HG03457 (cell line): ENCODE results near the gene RHOH.
A peak's percentile ranks its signal among the peaks of the same experiment; 100 is the strongest.
"Not testable (repeated sequence)": the region's sequence is repeated elsewhere in the genome, so short reads cannot be mapped to it uniquely, and the experiment has no call there.

Experiments used
- ATAC-seq: cut with Tn5 transposase; IDR thresholded peaks from one replicate; pipeline ENCODE4 v1.9.1; 2021; ENCODE audit warnings: moderate number of reproducible peaks; ENCODE audit not compliant: unreplicated experiment

The RHOH gene, protein sequence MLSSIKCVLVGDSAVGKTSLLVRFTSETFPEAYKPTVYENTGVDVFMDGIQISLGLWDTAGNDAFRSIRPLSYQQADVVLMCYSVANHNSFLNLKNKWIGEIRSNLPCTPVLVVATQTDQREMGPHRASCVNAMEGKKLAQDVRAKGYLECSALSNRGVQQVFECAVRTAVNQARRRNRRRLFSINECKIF

DNA sequence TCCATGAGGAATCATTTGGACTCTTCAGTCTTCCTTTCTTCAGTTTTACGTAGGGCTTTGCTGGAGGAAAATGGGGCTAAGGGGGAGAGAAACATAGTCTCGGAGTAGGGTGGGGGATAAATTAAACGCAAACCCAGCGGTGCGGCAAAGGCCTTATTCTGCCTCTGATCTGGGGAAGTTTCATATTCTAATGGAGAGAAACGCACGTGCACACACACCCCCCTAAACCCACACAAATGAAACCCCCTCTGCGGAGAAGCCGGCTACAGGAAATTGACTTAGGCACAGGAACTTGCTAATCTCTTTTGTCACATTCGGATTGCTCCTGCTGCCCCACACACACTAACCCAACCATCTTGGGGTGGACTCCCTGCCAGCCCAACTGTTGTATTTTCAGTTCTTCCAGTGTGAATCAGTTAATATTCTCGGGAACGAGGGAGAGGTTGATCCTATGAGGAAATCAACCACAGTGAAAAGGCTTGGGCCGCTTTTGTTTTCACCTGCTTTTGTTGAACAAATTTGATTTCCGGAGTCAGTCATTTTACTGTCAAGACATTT lies at the start of gene RHOH:
TSS of gene RHOH (plus strand) at position 308 of the 558 bp plus-strand sequence. CDS start 46,356 bp downstream, outside the sequence.
- ATAC-seq, result no peak

GRCh38 chr4:40147490-40147889 lies 49.3 kb upstream of the RHOH start:
- ATAC-seq, result not testable (repeated sequence)

DNA sequence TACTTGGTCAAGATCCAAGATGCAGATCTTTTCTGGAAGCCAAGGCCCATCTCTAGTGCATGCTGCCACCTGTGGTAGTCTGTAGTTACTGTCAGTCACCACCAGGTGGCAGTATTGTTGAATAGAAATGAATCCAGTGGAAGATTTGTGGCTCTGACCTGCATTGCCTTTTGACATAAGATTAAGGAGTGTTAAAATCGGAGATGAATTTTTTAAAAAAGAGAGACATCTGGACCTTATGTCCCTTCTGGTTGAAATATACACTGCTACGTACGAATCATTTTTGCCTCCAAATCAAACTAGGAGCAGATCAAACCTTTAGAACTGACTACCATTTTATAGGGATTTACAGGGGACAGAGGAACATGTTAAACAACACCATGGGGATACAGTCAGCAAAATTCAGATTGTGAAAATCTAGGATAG lies 46.9 kb upstream of the RHOH start:
- no peak for ATAC-seq

DNA sequence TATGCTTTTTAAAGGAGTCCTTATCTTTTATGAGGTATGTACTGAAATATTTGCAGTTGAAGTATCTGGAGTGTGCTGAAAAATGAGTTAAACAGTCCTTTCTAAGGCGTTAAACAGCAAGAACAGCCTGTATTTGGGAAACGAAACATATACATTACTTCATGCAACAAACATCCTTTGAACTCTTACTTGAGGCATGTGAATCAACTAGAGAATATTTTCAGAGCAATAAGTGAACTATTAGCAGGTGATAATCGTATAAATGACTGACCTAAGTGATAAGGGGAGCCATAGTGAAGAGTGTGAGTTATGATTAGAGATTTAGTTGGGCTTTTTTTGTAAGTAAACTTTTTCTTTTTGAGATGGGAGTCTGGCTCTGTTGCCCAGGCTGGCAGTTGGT lies 45.9 kb upstream of the RHOH start:
- ATAC-seq, result no peak

GRCh38 chr4:40152637-40153036 lies 44.2 kb upstream of the RHOH start:
- no peak for ATAC-seq

GRCh38 chr4:40157436-40157835 lies 39.4 kb upstream of the RHOH start:
- no peak for ATAC-seq

DNA sequence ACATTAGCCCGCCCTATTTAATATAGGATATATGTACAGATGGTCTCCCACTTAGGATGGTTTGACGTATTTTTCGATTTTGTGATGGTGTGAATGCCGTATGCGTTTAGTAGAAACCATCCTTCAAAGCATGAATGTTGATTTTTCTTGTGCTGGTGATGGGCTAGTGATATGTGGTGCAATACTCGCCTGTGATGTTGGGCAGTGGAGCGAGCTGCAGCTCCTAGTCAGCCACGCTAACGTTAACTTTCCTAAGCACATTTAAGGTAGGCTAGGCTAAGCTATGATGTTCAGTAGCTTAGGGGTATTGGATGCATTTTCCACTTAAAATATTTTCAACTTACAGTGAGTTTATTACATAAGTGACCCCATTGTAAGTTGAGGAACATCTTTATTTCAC lies 36.6 kb upstream of the RHOH start:
- ATAC-seq, result no peak

- ATAC-seq, result no peak
Measured at GRCh38 chr4:40164459-40164858, 32.4 kb upstream of the RHOH start.

- no peak for ATAC-seq
Measured at GRCh38 chr4:40165916-40166315, 30.9 kb upstream of the RHOH start.

- ATAC-seq, result no peak
Measured at GRCh38 chr4:40168070-40168469, 28.8 kb upstream of the RHOH start.

GRCh38 chr4:40170588-40170987 lies 26.2 kb upstream of the RHOH start:
- ATAC-seq, result no peak

DNA sequence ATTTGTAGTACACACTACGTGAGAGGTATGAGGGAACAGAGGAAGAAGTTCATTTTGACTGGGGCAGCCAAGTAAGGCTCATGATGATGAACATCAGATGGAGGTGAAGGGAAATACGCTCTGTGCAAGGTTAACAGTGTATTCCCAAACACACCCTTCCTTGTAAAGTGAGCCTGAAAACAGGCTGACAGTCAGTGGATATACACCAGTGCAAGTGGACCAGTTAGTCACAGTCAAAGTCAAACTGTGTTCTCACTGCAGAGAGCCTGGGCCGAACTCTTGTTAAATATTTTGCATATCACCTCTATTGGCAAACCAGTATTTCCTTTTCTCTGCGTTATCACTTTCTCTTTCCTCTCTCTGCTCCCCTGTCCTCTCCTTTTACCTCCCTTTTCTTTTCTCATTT lies 23.4 kb upstream of the RHOH start:
- peak; percentile 59 for ATAC-seq

DNA sequence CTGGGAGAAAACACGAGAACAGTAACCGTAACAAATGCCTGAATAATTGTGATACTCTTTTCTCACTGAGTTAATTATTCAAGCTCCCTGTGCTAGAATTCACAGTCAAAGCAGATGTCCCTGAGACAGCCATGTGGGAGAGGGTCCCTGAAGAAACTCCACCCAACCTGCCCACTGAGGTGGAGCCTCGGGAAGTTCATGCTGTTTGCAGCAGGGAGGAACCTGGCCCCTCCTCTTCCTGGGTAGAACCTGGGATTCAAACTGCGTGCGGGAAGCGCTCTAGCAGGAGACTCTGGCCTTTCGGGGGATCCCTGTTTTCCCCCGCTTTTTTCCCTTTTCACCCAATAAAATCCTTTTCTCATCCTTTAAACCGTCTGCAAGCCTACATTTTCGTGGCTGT lies 20.2 kb upstream of the RHOH start:
- ATAC-seq, result no peak

- no peak for ATAC-seq
Measured at GRCh38 chr4:40177591-40177990, 19.2 kb upstream of the RHOH start.

DNA sequence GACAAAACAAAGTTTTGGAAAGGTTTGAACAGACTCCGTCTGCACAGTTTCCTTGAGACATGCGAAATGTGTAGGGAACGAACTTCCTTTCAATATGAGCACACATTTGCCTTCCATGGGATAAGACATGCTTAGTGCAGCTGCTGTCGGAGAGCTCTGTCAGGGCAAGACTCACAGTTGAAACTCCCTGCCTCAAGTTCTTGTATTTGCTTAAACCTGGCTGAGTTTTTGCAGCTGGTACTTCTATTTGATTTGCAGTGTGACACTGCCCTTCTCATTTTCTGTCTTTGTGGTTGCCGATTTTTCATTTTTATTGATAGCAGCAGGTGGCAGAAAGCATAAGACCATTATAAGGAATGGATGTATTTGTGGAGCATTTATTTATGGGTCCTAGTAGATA lies 18.2 kb upstream of the RHOH start:
- no peak for ATAC-seq

DNA sequence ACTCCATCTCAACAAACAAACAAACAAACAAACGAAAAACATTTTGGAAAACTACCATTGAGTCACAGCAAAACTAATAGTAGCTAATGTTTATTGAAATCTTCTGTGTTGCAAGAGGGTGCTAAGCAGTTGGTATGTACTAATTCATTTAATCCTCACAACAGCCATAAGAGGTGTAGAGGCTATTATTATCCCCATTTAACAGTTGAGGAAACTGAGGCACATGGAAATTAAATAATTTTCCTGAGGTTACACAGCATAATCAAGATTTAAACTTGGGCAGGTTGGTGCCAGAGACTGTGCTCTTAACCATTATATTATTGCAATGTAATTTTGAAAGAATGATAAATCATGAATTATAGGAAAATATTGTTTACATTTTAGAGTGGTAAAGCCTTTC lies 17.5 kb upstream of the RHOH start:
- ATAC-seq, result no peak

GRCh38 chr4:40180356-40180755 lies 16.5 kb upstream of the RHOH start:
- no peak for ATAC-seq

DNA sequence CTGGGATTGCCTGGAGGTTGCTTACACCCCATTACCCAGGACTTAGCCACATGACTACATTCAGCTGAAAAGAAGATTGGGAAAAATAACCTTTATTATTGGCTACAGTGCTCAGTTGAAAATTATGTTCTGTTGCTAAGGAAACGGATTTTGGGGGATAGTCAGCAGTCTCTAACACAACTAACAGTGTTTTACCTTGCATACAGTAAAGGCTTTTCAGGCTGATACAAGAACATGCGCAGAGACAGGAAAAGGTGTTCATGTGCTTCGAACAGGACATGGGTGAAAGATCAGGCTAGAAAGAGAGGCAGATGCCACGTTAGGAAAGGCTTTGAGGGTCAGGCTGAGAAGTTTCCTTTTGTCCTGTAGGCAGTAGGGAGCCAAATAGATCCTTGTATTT lies 14.8 kb upstream of the RHOH start:
- no peak for ATAC-seq

DNA sequence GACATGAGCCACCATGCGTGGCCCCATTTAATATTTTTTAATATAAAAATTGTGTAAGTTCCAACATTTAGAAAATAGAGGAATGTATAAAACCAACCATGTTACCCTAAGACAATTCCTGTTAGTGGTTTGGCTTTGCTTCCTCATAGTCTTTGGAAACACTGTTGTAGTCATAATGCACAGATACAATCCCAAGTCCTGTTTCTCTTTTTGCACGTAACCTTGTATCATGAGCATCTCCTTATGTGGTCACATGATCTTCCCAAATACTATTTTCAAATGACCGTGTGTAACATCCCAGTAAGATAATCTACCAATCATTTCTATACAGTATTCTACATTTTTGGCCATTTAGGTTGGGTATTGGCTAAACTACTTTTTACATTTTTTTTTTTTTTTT lies 13.9 kb upstream of the RHOH start:
- no peak for ATAC-seq

DNA sequence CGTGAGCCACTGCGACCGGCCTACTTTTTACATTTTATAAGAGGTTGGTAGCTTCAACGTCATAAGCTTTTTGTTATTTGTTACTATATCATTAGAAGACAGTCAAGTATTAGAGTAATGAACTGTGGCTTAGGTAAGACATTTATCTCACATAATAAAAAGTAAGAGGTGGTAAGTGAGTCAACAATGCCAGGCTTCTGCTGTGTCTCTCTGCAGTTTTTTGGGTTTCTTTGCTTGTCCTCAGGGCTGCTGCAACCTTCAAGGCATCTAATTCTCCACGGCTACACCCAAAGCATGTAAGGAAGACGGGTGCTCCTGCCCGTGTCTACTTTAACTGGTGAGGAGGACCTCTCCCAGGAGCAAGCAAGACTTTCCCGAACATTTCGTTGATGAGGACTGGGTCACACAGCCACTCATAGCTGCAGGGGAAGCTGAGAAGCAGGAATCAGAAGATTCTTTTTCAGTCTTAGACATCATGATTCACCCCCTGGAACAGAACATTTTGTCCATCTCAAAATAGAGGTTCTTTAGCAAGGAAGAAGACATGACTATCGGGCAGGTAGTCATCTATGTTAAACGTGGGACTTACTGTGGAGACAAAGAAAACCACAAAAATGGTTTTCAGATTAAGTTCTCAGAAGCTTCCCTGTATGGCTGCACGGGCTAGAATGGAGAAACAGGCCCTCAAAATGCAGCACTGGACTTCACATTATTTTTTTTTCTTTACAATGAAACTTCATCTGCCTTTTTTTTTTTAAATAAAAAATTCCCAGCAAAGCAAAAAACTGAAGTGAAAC lies 13.0 kb upstream of the RHOH start:
- ATAC-seq, result no peak

DNA sequence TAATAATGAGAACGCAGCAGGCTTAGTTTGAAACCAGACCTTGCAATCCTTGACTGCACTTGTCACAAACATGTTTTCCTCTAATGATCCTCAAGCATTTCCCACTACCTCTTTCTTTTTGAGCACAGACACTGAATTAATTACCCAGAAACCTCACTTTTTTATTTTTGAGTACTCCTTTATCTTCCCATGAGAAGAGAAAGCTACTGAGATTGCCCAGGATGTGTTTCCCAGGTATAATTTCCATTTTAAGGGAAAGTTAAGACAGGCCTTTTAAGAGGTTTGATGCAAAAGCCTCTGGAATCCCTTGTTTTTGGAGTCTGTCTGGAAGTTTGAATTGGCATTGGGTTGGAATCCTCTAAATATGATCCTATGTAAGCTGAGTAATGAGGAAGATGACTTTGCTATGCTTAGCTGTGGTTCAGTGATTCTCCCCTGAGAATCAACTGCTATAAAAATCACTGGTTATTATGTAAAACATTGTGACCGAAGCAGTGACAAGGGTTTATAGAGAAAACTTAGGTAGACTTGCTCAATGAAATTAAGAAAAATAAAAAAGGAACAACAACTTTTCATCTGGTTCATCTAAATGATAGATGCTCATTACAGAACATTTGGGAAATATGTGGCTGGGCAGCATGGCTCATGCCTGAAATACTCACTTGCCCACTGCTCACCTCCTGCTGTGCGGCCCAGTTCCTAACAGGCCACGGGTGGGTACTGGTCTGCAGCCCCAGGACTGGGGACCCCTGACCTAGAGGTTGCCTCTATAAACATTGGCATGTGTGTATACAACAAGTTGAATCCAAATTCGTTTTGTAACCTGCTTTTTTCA lies 10.8 kb upstream of the RHOH start:
- no peak for ATAC-seq

- no peak for ATAC-seq
Measured at GRCh38 chr4:40186665-40187014, 10.2 kb upstream of the RHOH start.
